H1 (cell line): ENCODE data around the gene SPSB3. TPM values are rescaled to one million over a fixed set of nuclear protein-coding genes. Genes with fewer than 3 reads are reported as not detected.

Experiments used
- CTCF ChIA-PET: fragments of 300-600 bp; sonication (Branson Sonifier 250); formaldehyde crosslinking; loops from one replicate; lab custom pipeline; 2021; ENCODE audit not compliant: partially characterized antibody; lab: Charles Lee
- POLR2A ChIA-PET: fragments of 300-600 bp; sonication (Branson Sonifier 250); formaldehyde crosslinking; loops from one replicate; lab custom pipeline; 2021; ENCODE audit warnings: inconsistent platforms; ENCODE audit not compliant: partially characterized antibody; lab: Charles Lee
- DNase-seq, 2 experiments: peaks; one replicate each; pipeline versions ENCODE4 v3.0.0 to v3.0.0-alpha.2; 2010 to 2022; ENCODE audit warnings: low spot score in 2 of 2, low read depth in 1 of 2, mixed read lengths in 1 of 2
- FAIRE-seq: peaks from 2 replicates; lab custom pipeline; 2011; peaks lifted over from hg19 to GRCh38; lab: Jason Lieb, UNC
- H2AFZ ChIP-seq: 2 replicates; pipeline ENCODE4 v1.8.1; 2012; ENCODE audit warnings: low read length, inconsistent platforms
- H2AK5ac ChIP-seq: 2 replicates; pipeline ENCODE4 v1.6.1; 2013; ENCODE audit warnings: low read depth, low read length
- H2BK120ac ChIP-seq: replicated peaks from 2 replicates; pipeline ENCODE3; 2013; ENCODE audit warnings: low read depth, low read length, inconsistent platforms
- H2BK12ac ChIP-seq: 2 replicates; pipeline ENCODE4 v1.6.1; 2013; ENCODE audit warnings: low read depth, low read length
- H2BK15ac ChIP-seq: 2 replicates; pipeline ENCODE4 v1.6.1; 2013; ENCODE audit warnings: low read length
- H2BK20ac ChIP-seq: 2 replicates; pipeline ENCODE4 v1.6.1; 2013; ENCODE audit warnings: low read length
- H2BK5ac ChIP-seq: 2 replicates; pipeline ENCODE4 v1.6.1; 2013; ENCODE audit warnings: low read depth, low read length
- H3K14ac ChIP-seq: 2 replicates; pipeline ENCODE4 v1.6.1; 2013; ENCODE audit warnings: inconsistent platforms; ENCODE audit not compliant: insufficient read length
- H3K18ac ChIP-seq: 2 replicates; pipeline ENCODE4 v1.6.1; 2013; ENCODE audit warnings: low read length; ENCODE audit errors: extremely low read depth
- H3K23ac ChIP-seq: 2 replicates; pipeline ENCODE4 v1.6.1; 2013; ENCODE audit warnings: inconsistent platforms; ENCODE audit not compliant: insufficient read length
- H3K23me2 ChIP-seq: 2 replicates; pipeline ENCODE4 v1.6.1; 2013; ENCODE audit warnings: low read depth, low read length
- H3K27ac ChIP-seq: 2 replicates; pipeline ENCODE4 v1.6.1; 2011; ENCODE audit warnings: low read depth, low read length, inconsistent platforms
- H3K27me3 ChIP-seq, 4 experiments: replicated peaks in 1 of 4; 1 replicate in 1 of 4; 2 replicates in 3 of 4; pipeline versions ENCODE4 v1.6.1 to v1.8.1; 2011 to 2013; ENCODE audit warnings: low read length in 3 of 4, mild to moderate bottlenecking in 3 of 4, inconsistent platforms in 2 of 4, mixed read lengths in 2 of 4, moderate library complexity in 1 of 4; ENCODE audit not compliant: control insufficient read depth in 3 of 4, insufficient read depth in 3 of 4; ENCODE audit errors: extremely low read depth in 1 of 4
- H3K36me3 ChIP-seq, 4 experiments: 2 replicates each; pipeline versions ENCODE4 v1.6.1 to v1.8.1; 2011 to 2013; ENCODE audit warnings: mild to moderate bottlenecking in 4 of 4, low read length in 3 of 4, moderate library complexity in 2 of 4, control low read depth in 1 of 4, inconsistent platforms in 1 of 4; ENCODE audit not compliant: insufficient read depth in 4 of 4, control insufficient read depth in 2 of 4
- H3K4ac ChIP-seq: replicated peaks from 2 replicates; pipeline ENCODE3; 2013; ENCODE audit warnings: low read length, low read depth, mixed read lengths, inconsistent platforms; ENCODE audit not compliant: insufficient read length
- H3K4me1 ChIP-seq, 4 experiments: replicated peaks in 1 of 4; 1 replicate in 1 of 4; 2 replicates in 3 of 4; pipeline versions ENCODE4 v1.6.1 to v1.8.1; 2011 to 2013; ENCODE audit warnings: low read length in 3 of 4, inconsistent platforms in 2 of 4, mixed read lengths in 1 of 4; ENCODE audit not compliant: insufficient read depth in 4 of 4, control insufficient read depth in 3 of 4
- H3K4me2 ChIP-seq, 2 experiments: 2 replicates each; pipeline versions ENCODE4 v1.6.1 to v1.8.1; 2011 to 2013; ENCODE audit warnings: low read depth in 2 of 2, low read length in 2 of 2, control low read depth in 1 of 2, inconsistent platforms in 1 of 2, mild to moderate bottlenecking in 1 of 2; ENCODE audit not compliant: insufficient read depth in 1 of 2
- H3K4me3 ChIP-seq, 4 experiments: fragments of 200-600, 300-600 bp in 1 of 4; sonication (generic), shearing (Covaris generic), sonication (Bioruptor Twin) in 1 of 4; 2 replicates each; pipeline versions ENCODE4 v1.5.1 to v1.8.1; 2011 to 2016; ENCODE audit warnings: low read length in 4 of 4, low read depth in 3 of 4, control low read depth in 2 of 4, inconsistent platforms in 2 of 4, mild to moderate bottlenecking in 2 of 4, mixed read lengths in 1 of 4, moderate library complexity in 1 of 4; ENCODE audit not compliant: insufficient read depth in 2 of 4; ENCODE audit errors: extremely low read depth in 1 of 4
- H3K56ac ChIP-seq: replicated peaks from 2 replicates; pipeline ENCODE3; 2013; ENCODE audit warnings: low read depth, mild to moderate bottlenecking, mixed read lengths, low read length, inconsistent platforms; ENCODE audit not compliant: insufficient read length
- H3K79me1 ChIP-seq: 2 replicates; pipeline ENCODE4 v1.6.1; 2013; ENCODE audit warnings: low read depth, low read length, control low read depth
- H3K79me2 ChIP-seq, 2 experiments: 2 replicates each; pipeline versions ENCODE4 v1.6.1 to v1.8.1; 2012 to 2013; ENCODE audit warnings: low read length in 2 of 2, mild to moderate bottlenecking in 2 of 2, inconsistent platforms in 1 of 2; ENCODE audit not compliant: insufficient read depth in 2 of 2, control insufficient read depth in 1 of 2
- H3K9ac ChIP-seq, 4 experiments: replicated peaks in 1 of 4; 1 replicate in 1 of 4; 2 replicates in 3 of 4; pipeline versions ENCODE4 v1.6.1 to v1.8.1; 2011 to 2013; ENCODE audit warnings: low read depth in 3 of 4, low read length in 3 of 4, control low read depth in 2 of 4, mild to moderate bottlenecking in 2 of 4, moderate library complexity in 2 of 4, inconsistent platforms in 1 of 4; ENCODE audit errors: extremely low read depth in 1 of 4
- H3K9me3 ChIP-seq, 2 experiments: 2 replicates each; pipeline versions ENCODE4 v1.6.1 to v1.8.1; 2012 to 2013; ENCODE audit warnings: mild to moderate bottlenecking in 2 of 2, moderate library complexity in 2 of 2, control low read depth in 1 of 2, inconsistent platforms in 1 of 2, low read depth in 1 of 2, low read length in 1 of 2, mixed read lengths in 1 of 2; ENCODE audit not compliant: insufficient read depth in 2 of 2
- H4K20me1 ChIP-seq, 2 experiments: replicated peaks in 1 of 2; 2 replicates each; pipeline versions ENCODE3 to v1.8.1; 2011 to 2013; ENCODE audit warnings: inconsistent platforms in 2 of 2, low read length in 2 of 2, mild to moderate bottlenecking in 1 of 2; ENCODE audit not compliant: insufficient read depth in 2 of 2, control insufficient read depth in 1 of 2
- H4K5ac ChIP-seq: 2 replicates; pipeline ENCODE4 v1.6.1; 2013; ENCODE audit warnings: low read length, low read depth, mixed read lengths, inconsistent platforms; ENCODE audit not compliant: insufficient read length
- H4K8ac ChIP-seq: 2 replicates; pipeline ENCODE4 v1.8.0; 2013; ENCODE audit warnings: mild to moderate bottlenecking, moderate library complexity, low read length, inconsistent platforms; ENCODE audit not compliant: insufficient read depth; ENCODE audit errors: extremely low read depth
- H4K91ac ChIP-seq: replicated peaks from 2 replicates; pipeline ENCODE3; 2013; ENCODE audit warnings: low read length, mixed read lengths, inconsistent platforms; ENCODE audit not compliant: insufficient read length
- ATF2 ChIP-seq: IDR thresholded peaks from 2 replicates; pipeline ENCODE4 v1.6.1; 2012; ENCODE audit warnings: low read length, inconsistent platforms
- EZH2 ChIP-seq: fragments of 200-600 bp; sonication (generic); IDR thresholded peaks from 2 replicates; pipeline ENCODE4 v1.7.1; 2012; ENCODE audit warnings: low read depth, mild to moderate bottlenecking, moderate library complexity, low read length, inconsistent platforms; ENCODE audit not compliant: severe bottlenecking
- FOSL1 ChIP-seq: IDR thresholded peaks from 2 replicates; pipeline ENCODE4 v1.6.1; 2011; ENCODE audit warnings: mild to moderate bottlenecking, low read depth, low read length, moderate library complexity; ENCODE audit not compliant: insufficient read depth
- HDAC2 ChIP-seq, 2 experiments: fragments of 300-600 bp in 1 of 2; sonication (generic) in 1 of 2; IDR thresholded peaks; 2 replicates each; pipeline ENCODE4 v1.6.1; 2011 to 2012; ENCODE audit warnings: low read depth in 2 of 2, low read length in 2 of 2, mild to moderate bottlenecking in 2 of 2, moderate library complexity in 2 of 2, borderline replicate concordance in 1 of 2, inconsistent platforms in 1 of 2
- HDAC6 ChIP-seq: IDR thresholded peaks from one replicate; pipeline ENCODE4 v1.7.1; 2012; ENCODE audit warnings: low read depth, mild to moderate bottlenecking, inconsistent platforms, low read length, moderate library complexity
- KDM1A ChIP-seq: fragments of 200-600, 300-600 bp; sonication (generic); IDR thresholded peaks from 2 replicates; pipeline ENCODE4 v1.7.1; 2016; ENCODE audit warnings: mild to moderate bottlenecking, low read length, borderline replicate concordance
- MAX ChIP-seq: IDR thresholded peaks from 2 replicates; pipeline ENCODE4 v1.6.1; 2012; ENCODE audit warnings: inconsistent platforms
- RBBP5 ChIP-seq: IDR thresholded peaks from 2 replicates; pipeline ENCODE4 v1.7.1; 2012; ENCODE audit warnings: low read depth, mild to moderate bottlenecking, inconsistent platforms, low read length, moderate library complexity, borderline replicate concordance
- TAF7 ChIP-seq: optimal IDR thresholded peaks from 2 replicates; pipeline ENCODE3; 2011; ENCODE audit warnings: low read depth, mild to moderate bottlenecking, inconsistent platforms, low read length, moderate library complexity, borderline replicate concordance
- TBP ChIP-seq: IDR thresholded peaks from 2 replicates; pipeline ENCODE4 v1.6.1; 2011; ENCODE audit warnings: low read depth, low read length, improper control_type of control experiment
- ZNF274 ChIP-seq: IDR thresholded peaks from 2 replicates; pipeline ENCODE4 v1.7.0; 2012; ENCODE audit warnings: low read length, borderline replicate concordance; ENCODE audit errors: extremely low read depth
- WGBS, 2 experiments: shearing (Covaris generic) in 1 of 2; methylation state at CpG; one replicate each; pipeline versions ENCODE4 v1.1.6 to v1.1.7; 2013 to 2015; ENCODE audit warnings: low lambda C conversion rate in 2 of 2, mixed read lengths in 2 of 2, inconsistent platforms in 1 of 2, low coverage in 1 of 2, missing lambda C conversion rate in 1 of 2; ENCODE audit not compliant: insufficient replicate concordance in 2 of 2, insufficient coverage in 1 of 2, insufficient read length in 1 of 2; ENCODE audit errors: extremely low coverage in 1 of 2, missing lambda C conversion rate in 1 of 2; 5-methylcytosine and 5-hydroxymethylcytosine counted together
- polyA plus RNA-seq, 7 experiments: library from polyadenylated mRNA; depleted of rRNA in 3 of 7; stranded (reverse) in 5 of 7; unstranded in 2 of 7; fragments of >200 nt in 5 of 7; fragments of 200-250 nt in 2 of 7; gene quantifications; 1 replicate in 5 of 7; 2 replicates in 1 of 7; 4 replicates in 1 of 7; pipeline versions ENCODE4 v1.2.1 to v1.2.3, GENCODE V29; 2011 to 2013; ENCODE audit warnings: missing spikeins in 2 of 7, mixed read lengths in 2 of 7
- total RNA-seq: library from RNA; stranded (reverse); fragmentation: NEBNext Ultra II Directional; extraction: Animal tissue kit (Norgen Biotek cat#: 25700); gene quantifications from 2 replicates; pipeline ENCODE4 v1.2.1, GENCODE V29; 2021

SPSB3 gene
- total and polyA plus RNA-seq, 2 of the 8 experiments (the other 6 are each of a cell fraction or from before 2014, with no cell fraction given), result 22.5 to 37.8 TPM

GRCh38 chr16:1810536-1810935 is 28.2 kb upstream of the SPSB3 start:
- Histone ChIP-seq H2BK12ac (no peak overlapping the region), H3K9ac (no peak overlapping the region), H2AFZ (no peak overlapping the region), H3K4me3 (no peak overlapping the region), H3K18ac (no peak overlapping the region), H3K4ac (no peak overlapping the region), H3K27ac (no peak overlapping the region), H3K4me1 (no peaks in the 10 kb centered on the region; a peak in 2 of 7 replicates), H3K9me3 (peaks cover 1 to 3% of the 10 kb centered on the region in 2 experiments; a peak in 1 of 4 replicates), H3K23ac (no peak overlapping the region), H4K91ac (no peak overlapping the region), H2AK5ac (no peak overlapping the region), H2BK20ac (no peak overlapping the region), H3K79me2 (no peaks in the 10 kb centered on the region), H4K20me1 (peaks cover 0 to 2% of the 10 kb centered on the region in 2 experiments), H2BK15ac (no peak overlapping the region), H2BK120ac (no peak overlapping the region), H3K36me3 (peaks cover 0 to 2% (median 0%) of the 10 kb centered on the region in 4 experiments; a peak in 1 of 8 replicates), H4K5ac (no peak overlapping the region), H3K79me1 (no peaks in the 10 kb centered on the region), H4K8ac (peak overlapping the region; percentile 9; the same call in 1 of the 2 replicates), H3K14ac (no peak overlapping the region), H3K56ac (no peak overlapping the region), H2BK5ac (no peak overlapping the region), H3K23me2 (no peaks in the 10 kb centered on the region), H3K4me2 (no peak overlapping the region), H3K27me3 (no peaks in the 10 kb centered on the region)
- no peak for FAIRE-seq
- POLR2A ChIA-PET, result interaction anchor here (1.4 kb wide), 1 partner anchor 150 kb away, joined by 4 read pairs; no protein-coding TSS in a partner anchor
- DNase-seq, result no peak
- 93% methylated on average over 12 of the region's 16 CpGs; no CpG with 5 or more reads in 1 of the 2 experiments for WGBS, 2 experiments
- CTCF ChIA-PET, result interaction anchor here (1.0 to 2.0 kb wide), 7 partner anchors 9 to 77 kb away, joined by 3 to 7 read pairs (median 5); partner anchors contain the start of genes IGFALS, NUBP2 and SPSB3
- no peak for TF ChIP-seq MAX
- TF ChIP-seq TAF7, result no peak
- no peak for TF ChIP-seq HDAC2 (IDR thresholded peaks at IDR 0.05; ENCODE audit: borderline replicate concordance in 1 of 2, low read depth in 2 of 2, low read length in 2 of 2)
- TF ChIP-seq KDM1A, result no peak
- no peak for TF ChIP-seq TBP
- no peak for TF ChIP-seq HDAC6
- TF ChIP-seq ZNF274, result no peak
- TF ChIP-seq RBBP5, result no peak
- no peak for TF ChIP-seq EZH2
- no peak for TF ChIP-seq ATF2
- TF ChIP-seq FOSL1, result no peak
